ENCODE data around the gene APOC3.
"Not testable (repeated sequence)": the region's sequence is repeated elsewhere in the genome, so short reads cannot be mapped to it uniquely, and the experiment has no call there.

Gene APOC3

DNA sequence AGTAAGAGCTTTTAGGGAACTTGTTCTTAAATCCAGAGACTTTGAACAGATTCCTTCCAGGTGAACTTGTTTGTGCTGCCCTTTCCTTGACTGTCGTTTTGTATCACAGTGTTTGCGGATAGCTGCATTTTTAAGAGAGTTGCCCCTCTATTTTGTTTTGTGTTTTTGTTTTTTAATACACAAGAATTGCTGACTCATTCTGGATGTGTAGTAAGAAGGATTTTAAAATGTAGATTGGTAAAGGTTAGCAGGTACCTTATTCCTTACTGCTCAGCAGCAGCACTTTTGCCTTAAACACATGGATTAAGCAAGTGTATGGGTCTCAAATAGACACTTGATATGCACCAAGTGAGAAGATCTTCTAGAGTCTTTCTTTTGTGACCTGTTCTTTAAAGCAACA, 29.1 kb upstream of the APOC3 start:
- no peak overlapping the region for H3K4me3 ChIP-seq
- H3K27ac ChIP-seq: no peak overlapping the region

GRCh38 chr11:116801662-116802061, 28.0 kb upstream of the APOC3 start:
- not testable (repeated sequence) for H3K27ac ChIP-seq, H3K4me3 ChIP-seq

DNA sequence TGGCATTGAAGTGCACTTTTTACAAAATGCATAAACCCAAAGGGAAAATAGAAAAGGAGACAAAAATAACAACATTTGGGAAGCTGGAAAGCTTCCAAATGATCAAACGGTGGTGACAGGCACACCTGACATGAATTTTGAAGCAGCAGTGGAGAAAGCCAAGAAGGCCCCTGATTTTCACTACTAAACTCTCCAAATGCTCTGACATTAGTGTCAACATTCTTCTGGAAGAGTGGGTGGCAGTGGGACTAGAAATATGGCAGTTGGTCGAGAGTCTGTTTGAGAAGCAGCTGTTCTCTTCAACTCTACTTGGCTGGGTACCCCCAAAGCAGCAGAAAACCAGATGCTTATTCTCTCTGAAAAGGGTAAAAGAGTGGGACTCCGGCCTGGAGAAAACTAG, 25.7 kb upstream of the APOC3 start:
- no peak overlapping the region for H3K4me3 ChIP-seq
- H3K27ac ChIP-seq: no peak overlapping the region

DNA sequence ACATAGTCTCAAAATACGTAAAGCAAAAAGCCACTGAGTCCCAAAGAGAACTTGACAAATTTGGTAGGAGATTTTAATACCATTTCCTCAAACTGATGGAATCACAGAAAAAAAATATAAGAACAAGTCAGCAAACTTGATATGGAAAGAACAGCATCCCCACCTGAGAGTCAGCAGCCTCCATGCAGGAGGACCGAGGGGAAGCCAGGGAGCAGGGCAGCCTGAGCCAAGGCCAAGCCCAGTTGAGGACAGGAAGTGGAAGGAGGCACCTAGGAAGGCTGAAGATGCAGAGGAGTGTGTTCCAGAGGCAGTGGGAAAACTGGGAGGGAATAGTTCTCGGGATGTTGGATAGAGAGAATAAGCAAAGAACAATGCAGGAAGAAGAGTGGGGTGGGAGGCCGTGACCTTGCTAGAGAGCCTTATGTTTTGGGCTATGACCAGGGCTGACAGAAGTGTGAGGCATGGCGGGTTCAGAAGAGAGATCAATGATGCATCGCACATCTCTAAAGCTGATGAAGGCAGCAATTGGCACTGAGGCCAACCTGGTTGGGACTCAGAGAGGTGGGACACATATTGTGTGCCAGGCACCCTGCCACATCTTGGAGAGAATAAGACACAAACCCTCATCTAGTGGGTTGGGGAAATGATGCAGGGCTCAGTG, 22.0 kb upstream of the APOC3 start:
- Histone ChIP-seq H3K27ac (no peak overlapping the region), H3K4me3 (no peak overlapping the region)

DNA sequence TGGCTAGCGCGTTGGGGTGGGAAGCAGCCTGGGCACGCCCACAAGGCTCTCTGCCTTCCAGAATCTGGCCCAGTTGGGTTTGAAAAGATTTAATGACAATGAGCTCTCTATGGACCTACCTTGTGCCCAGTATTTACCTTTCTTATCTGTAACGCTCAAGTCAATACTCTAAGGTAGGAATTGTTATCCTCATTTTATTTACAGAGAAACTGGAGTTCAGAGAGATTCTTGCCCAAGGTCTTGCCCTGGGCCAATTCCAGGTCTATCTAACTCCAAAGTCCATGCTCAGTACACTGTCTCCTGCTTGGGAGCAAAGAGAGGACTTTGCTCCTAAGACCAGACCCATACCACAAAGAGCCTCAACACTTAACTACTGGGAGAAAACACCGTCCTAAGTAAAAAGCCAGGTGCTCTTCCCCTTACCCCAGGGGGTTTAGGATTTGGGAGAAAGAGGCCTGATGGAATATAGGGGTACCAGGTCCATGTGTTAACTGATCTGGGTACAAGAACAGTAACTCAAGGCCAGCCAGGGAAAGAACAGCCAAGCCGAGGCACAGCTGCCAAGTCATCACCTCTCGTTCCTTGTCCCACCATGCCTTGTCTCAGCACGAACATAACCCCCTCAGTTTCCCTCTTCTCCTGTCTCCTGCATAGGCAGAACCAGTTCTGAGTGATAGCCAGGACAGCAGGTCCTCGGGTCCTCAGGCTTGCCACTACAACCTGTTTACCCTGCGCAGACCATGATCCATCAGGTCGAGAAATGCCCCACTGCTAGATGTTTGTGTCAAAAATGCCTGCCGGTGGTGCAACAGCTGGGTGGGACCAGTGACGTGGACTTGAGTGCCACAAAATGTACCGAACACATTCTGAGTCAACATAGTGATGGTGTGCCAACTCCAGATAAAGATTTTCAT, 21.2 kb upstream of the APOC3 start:
- no peak overlapping the region for H3K4me3 ChIP-seq
- no peak overlapping the region for H3K27ac ChIP-seq

- H3K27ac ChIP-seq: no peak overlapping the region
- no peak overlapping the region for H3K4me3 ChIP-seq
Measured at GRCh38 chr11:116811194-116811593, 18.5 kb upstream of the APOC3 start.

DNA sequence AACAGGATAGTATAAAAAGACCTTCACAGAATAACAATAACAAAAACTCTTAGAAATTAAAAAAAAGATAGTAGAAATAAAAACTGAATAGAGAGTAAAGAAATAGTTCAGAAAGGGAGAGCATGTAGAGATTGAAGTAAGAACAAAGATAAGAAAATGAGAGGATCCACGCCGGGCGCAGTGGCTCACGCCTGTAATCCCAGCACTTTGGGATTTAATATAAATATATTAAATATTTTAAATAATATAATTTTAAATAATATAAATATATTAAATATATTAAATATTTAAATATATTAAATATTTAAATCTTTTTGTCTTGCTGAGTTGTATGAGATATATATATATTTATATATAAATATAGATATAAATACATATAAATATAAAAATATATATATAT, 17.6 kb upstream of the APOC3 start:
- no peak overlapping the region for H3K27ac ChIP-seq
- H3K4me3 ChIP-seq: no peak overlapping the region

DNA sequence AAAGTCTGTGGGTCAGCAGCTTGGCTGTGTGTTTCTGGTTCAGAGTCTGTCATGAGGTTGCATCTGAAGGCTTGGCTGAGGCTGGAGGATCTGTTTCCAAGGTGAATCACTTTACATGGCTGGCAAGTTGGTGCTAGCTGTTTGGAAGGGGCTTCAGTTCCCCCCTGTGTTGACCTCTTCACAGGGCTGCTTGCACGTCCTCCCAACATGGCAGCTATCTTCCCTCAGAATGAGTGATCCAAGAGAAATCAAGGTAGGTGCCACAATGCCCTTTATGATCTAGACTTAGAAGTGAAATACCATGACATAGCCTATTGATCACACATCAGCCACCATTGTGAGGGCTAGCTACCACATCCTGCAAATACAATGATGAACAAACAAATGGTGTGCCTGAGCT, 16.5 kb upstream of the APOC3 start:
- no peak overlapping the region for H3K4me3 ChIP-seq
- H3K27ac ChIP-seq: no peak overlapping the region

DNA sequence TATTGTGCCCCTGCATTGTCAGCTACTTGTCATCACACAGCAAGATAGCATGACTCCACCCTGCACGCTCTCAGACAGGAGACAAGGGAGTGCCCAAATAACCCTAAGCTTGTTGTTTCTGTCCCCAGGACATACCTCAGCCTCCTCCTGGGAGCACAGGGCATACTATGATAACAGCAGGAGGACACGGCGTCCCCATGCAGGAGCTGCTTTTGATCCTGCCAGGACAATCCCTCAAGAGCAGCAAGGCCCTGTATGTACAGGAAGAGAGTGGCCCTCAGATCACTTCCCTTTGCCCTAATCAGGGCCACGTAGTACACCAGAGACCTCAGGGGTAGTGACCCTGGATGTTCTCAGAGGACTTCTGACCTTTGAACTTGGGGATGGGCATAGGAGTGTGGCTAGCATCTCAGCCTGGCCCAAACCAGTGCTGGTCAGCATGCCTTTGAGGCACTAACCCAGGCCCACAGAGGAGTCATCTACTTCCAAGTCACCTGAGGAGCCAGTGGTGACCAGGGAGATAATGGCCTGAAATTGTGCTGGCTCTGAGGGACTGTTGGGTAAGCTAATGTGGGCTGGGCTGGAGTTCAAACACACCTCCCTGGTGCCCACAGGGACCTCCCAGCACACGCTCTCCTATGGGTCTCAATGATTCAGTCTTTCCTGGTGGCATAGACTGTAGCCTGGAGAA, 15.8 kb upstream of the APOC3 start:
- Histone ChIP-seq H3K27ac (no peak overlapping the region), H3K4me3 (no peak overlapping the region)

GRCh38 chr11:116814502-116814901, 15.2 kb upstream of the APOC3 start:
- no peak overlapping the region for H3K27ac ChIP-seq
- H3K4me3 ChIP-seq: no peak overlapping the region

DNA sequence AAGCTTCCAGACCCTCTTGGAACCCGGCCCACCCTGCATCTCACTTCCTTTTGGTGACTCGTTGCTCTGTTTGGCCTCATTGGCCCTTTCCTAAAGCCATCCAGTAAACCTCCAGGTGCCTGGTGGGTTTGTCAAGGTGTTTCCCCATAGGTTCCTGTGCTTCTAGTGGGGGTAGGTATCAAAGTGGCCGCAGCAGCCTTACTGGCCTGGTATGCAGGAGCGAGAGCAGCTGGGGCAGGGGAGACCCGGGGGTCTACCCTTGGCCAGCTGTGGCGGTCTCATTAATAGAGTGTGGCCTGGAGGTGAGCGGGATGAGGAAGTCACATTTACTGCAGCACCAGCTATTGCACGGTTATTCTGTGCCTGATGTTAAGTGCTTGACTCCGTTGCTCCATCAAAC, 10.7 kb upstream of the APOC3 start:
- H3K27ac ChIP-seq: no peak overlapping the region

DNA sequence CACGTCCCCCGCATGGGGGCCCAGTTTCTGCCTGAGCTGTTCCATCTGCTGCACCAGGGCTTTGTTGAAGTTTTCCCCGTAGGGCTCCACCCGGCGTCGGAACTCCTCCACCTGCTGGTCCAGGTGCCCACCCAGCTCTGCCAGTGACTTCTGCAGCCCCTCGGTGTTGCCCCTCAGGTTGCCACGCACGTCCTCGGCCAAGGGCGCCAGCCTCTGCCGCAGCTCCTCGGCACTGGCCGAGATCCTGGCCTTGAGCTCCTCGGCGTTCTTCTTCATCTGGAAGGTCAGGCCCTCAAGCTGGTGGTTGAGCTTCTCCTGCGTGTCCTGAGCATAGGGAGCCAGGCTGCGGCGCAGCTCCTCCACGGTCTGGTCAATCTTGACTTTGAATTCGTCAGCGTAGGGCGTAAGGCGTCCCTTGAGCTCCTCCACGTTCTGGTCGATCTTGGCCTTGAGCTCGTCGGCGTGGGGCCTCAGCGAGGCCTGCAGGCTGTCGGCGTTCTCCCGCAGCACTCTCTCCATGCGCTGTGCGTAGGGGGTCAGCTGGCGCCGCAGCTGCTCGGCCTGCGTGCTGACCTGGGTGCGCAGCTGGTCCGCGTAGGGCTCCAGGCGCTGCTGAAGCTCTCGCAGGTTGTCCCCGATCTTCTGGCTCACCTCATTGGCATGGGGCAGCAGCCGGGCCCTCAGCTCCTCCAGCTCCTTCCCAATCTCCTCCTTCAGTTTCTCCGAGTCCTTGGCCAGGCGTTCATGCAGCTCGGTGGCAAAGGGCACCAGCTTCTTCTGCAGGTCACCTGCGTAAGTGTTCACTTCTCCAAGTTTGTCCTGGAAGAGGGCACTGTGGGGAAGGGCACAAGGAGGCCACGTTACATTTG, 8.4 kb upstream of the APOC3 start:
- Histone ChIP-seq H3K27ac (no peak overlapping the region), H3K4me3 (no peak overlapping the region)

More for the DNA sequence above, 10.7 kb upstream of the APOC3 start:
- H3K4me3 ChIP-seq: no peak overlapping the region

- H3K27ac ChIP-seq: no peak overlapping the region
Measured at GRCh38 chr11:116822575-116822974, 7.1 kb upstream of the APOC3 start.

GRCh38 chr11:116823031-116823843, 6.5 kb upstream of the APOC3 start, which contains the start of gene APOA4:
Gene APOA4, minus strand, starts transcription at chr11:116823304. Its CDS starts 113 bp downstream, at chr11:116823191.
- H3K4me3 ChIP-seq: no peak within 1 kb of the TSS

More at GRCh38 chr11:116822575-116822974, 7.1 kb upstream of the APOC3 start:
- no peak overlapping the region for H3K4me3 ChIP-seq

GRCh38 chr11:116825434-116825833, 4.3 kb upstream of the APOC3 start:
- H3K27ac ChIP-seq: no peak overlapping the region

More at GRCh38 chr11:116823031-116823843, 6.5 kb upstream of the APOC3 start, which contains the start of gene APOA4:
- H3K27ac ChIP-seq: no peak within 1 kb of the TSS

GRCh38 chr11:116825854-116826750, 3.6 kb upstream of the APOC3 start:
- H3K4me3 ChIP-seq: no peak overlapping the region
- H3K27ac ChIP-seq: no peak overlapping the region

More at GRCh38 chr11:116825434-116825833, 4.3 kb upstream of the APOC3 start:
- no peak overlapping the region for H3K4me3 ChIP-seq

- Histone ChIP-seq H3K27ac (no peak overlapping the region), H3K4me3 (no peak overlapping the region)
Measured at GRCh38 chr11:116826751-116827431, 2.8 kb upstream of the APOC3 start.
